PC-9 (cell line): ENCODE measurements around the gene SHROOM4.

ENCODE experiments used
- CTCF ChIP-seq: fragments of 200-600 bp; sonication (generic); conservative IDR thresholded peaks from 2 replicates; pipeline ENCODE4 v1.6.1; 2017; ENCODE audit warnings: mixed run types, antibody characterized with exemption, mild to moderate bottlenecking, moderate library complexity
- EZH2 ChIP-seq: fragments of 200-600 bp; sonication (generic); IDR thresholded peaks from 2 replicates; pipeline ENCODE4 v1.8.0; 2017; ENCODE audit warnings: antibody characterized with exemption, low read depth

- no peak for TF ChIP-seq CTCF
- TF ChIP-seq EZH2, result no peak
Observed at GRCh38 chrX:50618788-50619558, 195.0 kb downstream of the SHROOM4 start.
